ENCODE measurements around the gene GNB2.
"Not testable (repeated sequence)": the region's sequence is repeated elsewhere in the genome, so short reads cannot be mapped to it uniquely, and the experiment has no call there.

The GNB2 gene

GRCh38 chr7:100711369-100711768, 37.8 kb downstream of the GNB2 start:
- no peaks in the 10 kb centered on the region for H3K27me3 ChIP-seq
- no peak overlapping the region for H3K4me2 ChIP-seq
- H3K4me3 ChIP-seq: no peak overlapping the region
- peaks cover 24% of the 10 kb centered on the region for H3K36me3 ChIP-seq
- peaks cover 16% of the 10 kb centered on the region for H4K20me1 ChIP-seq
- TF ChIP-seq Cebpa-rat (IDR thresholded peaks at IDR 0.05): no peak
- no peak overlapping the region for H3K9ac ChIP-seq
- no peaks in the 10 kb centered on the region for H3K9me3 ChIP-seq
- no peak overlapping the region for H3K27ac ChIP-seq
- H3K4me1 ChIP-seq: peaks cover 31% of the 10 kb centered on the region

- Histone ChIP-seq H3K4me2 (no peak overlapping the region), H3K4me1 (peaks cover 3% of the 10 kb centered on the region), H3K27me3 (peaks cover 5% of the 10 kb centered on the region), H3K36me3 (no peaks in the 10 kb centered on the region), H3K4me3 (no peak overlapping the region), H3K9ac (no peak overlapping the region), H4K20me1 (no peaks in the 10 kb centered on the region), H3K9me3 (peaks cover 15% of the 10 kb centered on the region), H3K27ac (no peak overlapping the region)
- TF ChIP-seq Cebpa-rat (IDR thresholded peaks at IDR 0.05): no peak
Measured at GRCh38 chr7:100714725-100715124, 41.2 kb downstream of the GNB2 start.

GRCh38 chr7:100717073-100717472, 43.5 kb downstream of the GNB2 start:
- H3K27me3 ChIP-seq: peaks cover 28% of the 10 kb centered on the region
- not testable (repeated sequence) for H3K4me3 ChIP-seq, H3K36me3 ChIP-seq, H4K20me1 ChIP-seq, H3K4me2 ChIP-seq, H3K9ac ChIP-seq, H3K27ac ChIP-seq
- H3K9me3 ChIP-seq: peaks cover 15% of the 10 kb centered on the region
- peaks cover 13% of the 10 kb centered on the region for H3K4me1 ChIP-seq

- no peak overlapping the region for H3K4me3 ChIP-seq
- H3K9ac ChIP-seq: no peak overlapping the region
- no peaks in the 10 kb centered on the region for H3K36me3 ChIP-seq
- H4K20me1 ChIP-seq: no peaks in the 10 kb centered on the region
- peaks cover 15% of the 10 kb centered on the region for H3K9me3 ChIP-seq
- H3K4me1 ChIP-seq: peaks cover 13% of the 10 kb centered on the region
- peak overlapping the region; percentile 74 for H3K4me2 ChIP-seq
- H3K27me3 ChIP-seq: peaks cover 43% of the 10 kb centered on the region
- no peak for TF ChIP-seq Cebpa-rat (IDR thresholded peaks at IDR 0.05)
- H3K27ac ChIP-seq: no peak overlapping the region
Measured at GRCh38 chr7:100719523-100720278, 46.2 kb downstream of the GNB2 start.

GRCh38 chr7:100720279-100720670, 46.7 kb downstream of the GNB2 start, which contains the start of gene EPO:
EPO (plus strand) TSS chr7:100720468; CDS start chr7:100720981, 513 bp downstream.
- no peak within 1 kb of the TSS for H3K9ac ChIP-seq
- H3K36me3 ChIP-seq: no peaks in the 10 kb centered on the region
- no peak within 1 kb of the TSS for H3K4me3 ChIP-seq
- H3K27ac ChIP-seq: no peak within 1 kb of the TSS
- peak within 1 kb of the TSS; percentile 74 for H3K4me2 ChIP-seq
- peaks cover 15% of the 10 kb centered on the region for H3K9me3 ChIP-seq
- no peaks in the 10 kb centered on the region for H4K20me1 ChIP-seq
- H3K4me1 ChIP-seq: peaks cover 13% of the 10 kb centered on the region
- no peak for TF ChIP-seq Cebpa-rat (IDR thresholded peaks at IDR 0.05)
- H3K27me3 ChIP-seq: peaks cover 43% of the 10 kb centered on the region

- Histone ChIP-seq H4K20me1 (no peaks in the 10 kb centered on the region), H3K27me3 (peaks cover 43% of the 10 kb centered on the region), H3K27ac (no peak overlapping the region), H3K9ac (no peak overlapping the region), H3K9me3 (peaks cover 15% of the 10 kb centered on the region), H3K4me2 (peak overlapping the region; percentile 74), H3K4me3 (no peak overlapping the region), H3K36me3 (no peaks in the 10 kb centered on the region), H3K4me1 (peaks cover 13% of the 10 kb centered on the region)
- no peak for TF ChIP-seq Cebpa-rat (IDR thresholded peaks at IDR 0.05)
Measured at GRCh38 chr7:100720671-100721504, 47.3 kb downstream of the GNB2 start.

- Histone ChIP-seq H4K20me1 (no peaks in the 10 kb centered on the region), H3K4me2 (no peak overlapping the region), H3K4me3 (no peak overlapping the region), H3K36me3 (no peaks in the 10 kb centered on the region), H3K27me3 (peaks cover 43% of the 10 kb centered on the region), H3K9me3 (peaks cover 15% of the 10 kb centered on the region), H3K4me1 (peaks cover 13% of the 10 kb centered on the region), H3K9ac (no peak overlapping the region), H3K27ac (no peak overlapping the region)
- no peak for TF ChIP-seq Cebpa-rat (IDR thresholded peaks at IDR 0.05)
Measured at GRCh38 chr7:100721505-100721812, 47.9 kb downstream of the GNB2 start.

- H3K27me3 ChIP-seq: peaks cover 43% of the 10 kb centered on the region
Measured at GRCh38 chr7:100722480-100723212, 49.1 kb downstream of the GNB2 start.

GRCh38 chr7:100723732-100724275, 50.3 kb downstream of the GNB2 start:
- Histone ChIP-seq H3K27ac (no peak overlapping the region), H3K27me3 (peaks cover 43% of the 10 kb centered on the region), H4K20me1 (no peaks in the 10 kb centered on the region), H3K4me2 (no peak overlapping the region), H3K9ac (no peak overlapping the region), H3K4me3 (no peak overlapping the region), H3K36me3 (no peaks in the 10 kb centered on the region), H3K9me3 (peaks cover 6% of the 10 kb centered on the region; the same call in 1 of the 2 replicates), H3K4me1 (peaks cover 13% of the 10 kb centered on the region)
- no peak for TF ChIP-seq Cebpa-rat (IDR thresholded peaks at IDR 0.05)

More at GRCh38 chr7:100722480-100723212, 49.1 kb downstream of the GNB2 start:
- Histone ChIP-seq H3K4me3 (no peak overlapping the region), H3K36me3 (no peaks in the 10 kb centered on the region), H3K27ac (no peak overlapping the region), H3K9ac (no peak overlapping the region), H4K20me1 (no peaks in the 10 kb centered on the region), H3K4me2 (no peak overlapping the region), H3K4me1 (peaks cover 13% of the 10 kb centered on the region), H3K9me3 (peaks cover 13% of the 10 kb centered on the region)
- no peak for TF ChIP-seq Cebpa-rat (IDR thresholded peaks at IDR 0.05)

- H3K9ac ChIP-seq, H4K20me1 ChIP-seq, H3K9me3 ChIP-seq, H3K4me3 ChIP-seq, H3K4me2 ChIP-seq, H3K27ac ChIP-seq, H3K36me3 ChIP-seq: not testable (repeated sequence)
- H3K27me3 ChIP-seq: peaks cover 41% of the 10 kb centered on the region
- H3K4me1 ChIP-seq: peaks cover 13% of the 10 kb centered on the region
Measured at GRCh38 chr7:100724364-100724763, 50.8 kb downstream of the GNB2 start.

Data from BLaER1 (cell line).